IMR-90 (cell line): ENCODE measurements around the gene NRIP1.

Experiments used
- FOS ChIP-seq: fragments of 150-350 bp; IDR thresholded peaks from 2 replicates; pipeline ENCODE4 v1.6.1; 2016; ENCODE audit warnings: low read depth, low read length
- MAZ ChIP-seq: IDR thresholded peaks from 2 replicates; pipeline ENCODE4 v1.6.1; 2012; ENCODE audit warnings: low read depth, mild to moderate bottlenecking, low read length, improper control_type of control experiment, moderate library complexity, borderline replicate concordance
- POLR2A ChIP-seq: IDR thresholded peaks from 2 replicates; pipeline ENCODE4 v1.6.1; 2012; ENCODE audit warnings: mild to moderate bottlenecking, low read depth, low read length
- SMC3 ChIP-seq: fragments of 150-350 bp; IDR thresholded peaks from 2 replicates; pipeline ENCODE4 v1.6.1; 2016; ENCODE audit warnings: low read depth, mild to moderate bottlenecking, antibody characterized with exemption, low read length, moderate library complexity
- TF ChIP-seq, protein P1 (sequence below): conservative IDR thresholded peaks from 2 replicates; pipeline ENCODE4 v1.5.1; 2012; ENCODE audit warnings: mild to moderate bottlenecking, low read depth, low read length, improper control_type of control experiment
- TF ChIP-seq, protein P2 (sequence below): fragments of 150-350 bp; IDR thresholded peaks from 2 replicates; pipeline ENCODE4 v1.6.1; 2017; ENCODE audit warnings: mild to moderate bottlenecking, antibody characterized with exemption, low read length, low read depth

DNA sequence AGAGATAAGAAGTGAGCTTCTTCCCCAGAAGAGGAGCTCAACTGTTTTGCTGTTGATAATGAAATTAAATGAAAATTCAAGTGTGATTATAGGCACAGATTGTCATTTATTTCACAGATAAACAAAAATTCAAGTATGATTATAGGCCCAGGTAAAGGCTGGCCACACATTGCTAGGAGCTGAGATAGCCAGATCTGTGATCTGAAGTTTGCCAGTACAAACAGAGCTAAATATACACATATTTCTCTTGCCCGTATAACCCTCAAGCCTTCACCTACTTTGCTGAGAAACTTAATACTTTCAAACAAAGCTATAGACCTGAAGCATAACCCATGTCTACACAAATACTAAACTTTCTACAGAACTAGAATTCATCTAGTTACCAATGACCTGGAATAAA lies 31.3 kb upstream of the NRIP1 start:
- TF ChIP-seq, protein P1, sequence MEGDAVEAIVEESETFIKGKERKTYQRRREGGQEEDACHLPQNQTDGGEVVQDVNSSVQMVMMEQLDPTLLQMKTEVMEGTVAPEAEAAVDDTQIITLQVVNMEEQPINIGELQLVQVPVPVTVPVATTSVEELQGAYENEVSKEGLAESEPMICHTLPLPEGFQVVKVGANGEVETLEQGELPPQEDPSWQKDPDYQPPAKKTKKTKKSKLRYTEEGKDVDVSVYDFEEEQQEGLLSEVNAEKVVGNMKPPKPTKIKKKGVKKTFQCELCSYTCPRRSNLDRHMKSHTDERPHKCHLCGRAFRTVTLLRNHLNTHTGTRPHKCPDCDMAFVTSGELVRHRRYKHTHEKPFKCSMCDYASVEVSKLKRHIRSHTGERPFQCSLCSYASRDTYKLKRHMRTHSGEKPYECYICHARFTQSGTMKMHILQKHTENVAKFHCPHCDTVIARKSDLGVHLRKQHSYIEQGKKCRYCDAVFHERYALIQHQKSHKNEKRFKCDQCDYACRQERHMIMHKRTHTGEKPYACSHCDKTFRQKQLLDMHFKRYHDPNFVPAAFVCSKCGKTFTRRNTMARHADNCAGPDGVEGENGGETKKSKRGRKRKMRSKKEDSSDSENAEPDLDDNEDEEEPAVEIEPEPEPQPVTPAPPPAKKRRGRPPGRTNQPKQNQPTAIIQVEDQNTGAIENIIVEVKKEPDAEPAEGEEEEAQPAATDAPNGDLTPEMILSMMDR, result no peak
- TF ChIP-seq POLR2A (no peak), SMC3 (no peak), FOS (no peak), MAZ (no peak)
- TF ChIP-seq, protein P2, sequence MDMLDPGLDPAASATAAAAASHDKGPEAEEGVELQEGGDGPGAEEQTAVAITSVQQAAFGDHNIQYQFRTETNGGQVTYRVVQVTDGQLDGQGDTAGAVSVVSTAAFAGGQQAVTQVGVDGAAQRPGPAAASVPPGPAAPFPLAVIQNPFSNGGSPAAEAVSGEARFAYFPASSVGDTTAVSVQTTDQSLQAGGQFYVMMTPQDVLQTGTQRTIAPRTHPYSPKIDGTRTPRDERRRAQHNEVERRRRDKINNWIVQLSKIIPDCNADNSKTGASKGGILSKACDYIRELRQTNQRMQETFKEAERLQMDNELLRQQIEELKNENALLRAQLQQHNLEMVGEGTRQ, result no peak
